Osteocyte (in vitro differentiated cells): ENCODE measurements around the gene MAP2K1. TPM values are rescaled to one million over a fixed set of nuclear protein-coding genes. Genes with fewer than 3 reads are reported as not detected.

ENCODE experiments used
- DNase-seq: peaks from one replicate; pipeline ENCODE4 v3.0.0; 2021; ENCODE audit warnings: mixed read lengths; ENCODE audit not compliant: unreplicated experiment; ENCODE audit errors: extremely low spot score
- H3K27ac Mint-ChIP-seq: one replicate; pipeline ENCODE4 v1.8.0; 2021; ENCODE audit warnings: mild to moderate bottlenecking, mixed read lengths; ENCODE audit not compliant: unreplicated experiment
- H3K27me3 Mint-ChIP-seq: one replicate; pipeline ENCODE4 v1.8.0; 2021; ENCODE audit warnings: mixed read lengths; ENCODE audit not compliant: unreplicated experiment
- H3K36me3 Mint-ChIP-seq: one replicate; pipeline ENCODE4 v1.8.0; 2021; ENCODE audit warnings: mixed read lengths; ENCODE audit not compliant: unreplicated experiment
- H3K4me1 Mint-ChIP-seq: one replicate; pipeline ENCODE4 v1.8.0; 2021; ENCODE audit warnings: mixed read lengths; ENCODE audit not compliant: unreplicated experiment
- H3K4me3 Mint-ChIP-seq: one replicate; pipeline ENCODE4 v1.8.0; 2021; ENCODE audit warnings: mild to moderate bottlenecking, moderate library complexity, mixed read lengths; ENCODE audit not compliant: unreplicated experiment
- H3K9me3 Mint-ChIP-seq: one replicate; pipeline ENCODE4 v1.8.0; 2021; ENCODE audit warnings: mixed read lengths; ENCODE audit not compliant: unreplicated experiment
- CTCF ChIP-seq: fragments of 200-600 bp; sonication (generic); IDR thresholded peaks from 2 replicates; pipeline ENCODE4 v1.5.0; 2021; ENCODE audit warnings: antibody characterized with exemption, mild to moderate bottlenecking, moderate library complexity
- total RNA-seq: library from RNA; stranded (reverse); gene quantifications from 2 replicates; pipeline ENCODE4 v1.2.1, GENCODE V29; 2021

MAP2K1 gene
- total RNA-seq, 1 donor from 2014 or later: 50.7 TPM

- H3K27ac Mint-ChIP-seq: no peak overlapping the region
- H3K27me3 Mint-ChIP-seq: no peaks in the 10 kb centered on the region
- no peak for DNase-seq
- peaks cover 51% of the 10 kb centered on the region for H3K4me1 Mint-ChIP-seq
- peaks cover 3% of the 10 kb centered on the region for H3K36me3 Mint-ChIP-seq
- H3K9me3 Mint-ChIP-seq: no peaks in the 10 kb centered on the region
- TF ChIP-seq CTCF: no peak
- no peak overlapping the region for H3K4me3 Mint-ChIP-seq
These were observed 14.7 kb downstream of the MAP2K1 start for GRCh38 chr15:66401130-66402021.

GRCh38 chr15:66402761-66403284 is 16.1 kb downstream of the MAP2K1 start:
- no peaks in the 10 kb centered on the region for H3K27me3 Mint-ChIP-seq
- H3K36me3 Mint-ChIP-seq: peaks cover 3% of the 10 kb centered on the region
- no peak overlapping the region for H3K27ac Mint-ChIP-seq
- no peaks in the 10 kb centered on the region for H3K9me3 Mint-ChIP-seq
- H3K4me3 Mint-ChIP-seq: no peak overlapping the region
- peaks cover 53% of the 10 kb centered on the region for H3K4me1 Mint-ChIP-seq
- no peak for DNase-seq
- no peak for TF ChIP-seq CTCF

- Mint-ChIP-seq H3K36me3 (no peaks in the 10 kb centered on the region), H3K4me1 (peaks cover 53% of the 10 kb centered on the region), H3K27ac (no peak overlapping the region), H3K9me3 (no peaks in the 10 kb centered on the region), H3K4me3 (no peak overlapping the region), H3K27me3 (no peaks in the 10 kb centered on the region)
- DNase-seq: no peak
- TF ChIP-seq CTCF: no peak
These were observed 16.6 kb downstream of the MAP2K1 start for GRCh38 chr15:66403323-66403722.

GRCh38 chr15:66404122-66404521 is 17.4 kb downstream of the MAP2K1 start:
- Mint-ChIP-seq H3K4me3 (no peak overlapping the region), H3K9me3 (no peaks in the 10 kb centered on the region), H3K27ac (no peak overlapping the region), H3K27me3 (no peaks in the 10 kb centered on the region), H3K36me3 (no peaks in the 10 kb centered on the region), H3K4me1 (peaks cover 55% of the 10 kb centered on the region)
- no peak for TF ChIP-seq CTCF
- DNase-seq: no peak

- Mint-ChIP-seq H3K9me3 (no peaks in the 10 kb centered on the region), H3K27me3 (no peaks in the 10 kb centered on the region), H3K4me3 (no peak overlapping the region), H3K36me3 (no peaks in the 10 kb centered on the region), H3K4me1 (peaks cover 55% of the 10 kb centered on the region), H3K27ac (peak overlapping the region; percentile 12)
- TF ChIP-seq CTCF: no peak
- no peak for DNase-seq
These were observed 17.8 kb downstream of the MAP2K1 start for GRCh38 chr15:66404532-66404931.
